Spleen (tissue), 11 donors: ENCODE data around the gene EXOC3. TPM values are rescaled to one million over a fixed set of nuclear protein-coding genes. Genes with fewer than 3 reads are reported as not detected.
A peak's percentile ranks its signal among the peaks of the same experiment; 100 is the strongest.

ENCODE experiments used
- DNase-seq: peaks from one replicate; pipeline ENCODE4 v3.0.0-alpha.2; 2020
- H3K27ac ChIP-seq, 8 donors: fragments of 200-600 bp; sonication (generic) in 7 of 8; 1 replicate in 4 of 8; 2 replicates in 4 of 8; pipeline versions ENCODE4 v1.5.0 to v1.8.0; 2016 to 2021; ENCODE audit warnings: inconsistent platforms in 4 of 8, mild to moderate bottlenecking in 4 of 8, moderate library complexity in 1 of 8
- H3K27me3 ChIP-seq, 7 donors: fragments of 200-600 bp; sonication (generic) in 6 of 7; replicated peaks in 1 of 7; 1 replicate in 4 of 7; 2 replicates in 3 of 7; pipeline versions ENCODE4 v1.5.0 to v1.8.0; 2016 to 2021; ENCODE audit warnings: inconsistent platforms in 3 of 7, mild to moderate bottlenecking in 1 of 7
- H3K36me3 ChIP-seq, 6 donors: fragments of 200-600 bp; sonication (generic) in 5 of 6; 1 replicate in 4 of 6; 2 replicates in 2 of 6; pipeline versions ENCODE4 v1.5.0 to v1.8.0; 2016 to 2021; ENCODE audit warnings: inconsistent platforms in 2 of 6
- H3K4me1 ChIP-seq, 6 donors: fragments of 200-600 bp; sonication (generic) in 5 of 6; 1 replicate in 3 of 6; 2 replicates in 3 of 6; pipeline versions ENCODE4 v1.5.0 to v1.8.0; 2016 to 2021; ENCODE audit warnings: inconsistent platforms in 3 of 6
- H3K4me3 ChIP-seq, 8 donors: fragments of 200-600 bp; sonication (generic) in 7 of 8; 1 replicate in 4 of 8; 2 replicates in 4 of 8; pipeline versions ENCODE4 v1.5.0 to v1.8.0; 2016 to 2021; ENCODE audit warnings: inconsistent platforms in 4 of 8, mild to moderate bottlenecking in 4 of 8, moderate library complexity in 2 of 8
- H3K9me3 ChIP-seq, 8 donors: fragments of 200-600 bp; sonication (generic) in 7 of 8; 1 replicate in 4 of 8; 2 replicates in 4 of 8; pipeline versions ENCODE4 v1.5.0 to v1.8.0; 2016 to 2021; ENCODE audit warnings: inconsistent platforms in 4 of 8
- POLR2A ChIP-seq, 3 donors: fragments of 450-650 bp; IDR thresholded peaks; one replicate each; pipeline ENCODE4 v1.5.1; 2017; ENCODE audit warnings: antibody characterized with exemption in 3 of 3, mild to moderate bottlenecking in 1 of 3
- POLR2AphosphoS5 ChIP-seq, 3 donors: sonication (generic); formaldehyde crosslinking; IDR thresholded peaks; one replicate each; pipeline ENCODE4 v1.5.1; 2017; ENCODE audit warnings: antibody characterized with exemption in 3 of 3
- WGBS, 5 donors: extraction: QIAGEN DNeasy Blood & Tissue Kit in 3 of 5; methylation state at CpG; one replicate each; pipeline versions ENCODE4 v1.1.5 to v1.1.7; 2013 to 2018; 5-methylcytosine and 5-hydroxymethylcytosine counted together
- intact Hi-C: fragments of 100-400 bp; cut with DNase I; formaldehyde crosslinking; loops from one replicate; pipeline ENCODE4 v1.15.0; 2023; ENCODE audit warnings: low total_unique reads
- polyA plus RNA-seq, 3 donors: library from polyadenylated mRNA; stranded (reverse); fragments of 200-250 nt; gene quantifications; one replicate each; pipeline ENCODE4 v1.2.1, GENCODE V29; 2013
- total RNA-seq, 7 donors: library from RNA; depleted of rRNA in 3 of 7; stranded (reverse); fragments of >200 nt in 3 of 7; fragmentation: NEBNext Ultra II Directional in 4 of 7; extraction: Animal tissue kit (Norgen Biotek cat#: 25700) in 4 of 7; gene quantifications; one replicate each; pipeline versions ENCODE4 v1.1.0 to v1.2.1, GENCODE V29; 2016 to 2021
- TF ChIP-seq, protein P1 (sequence below), 11 experiments: fragments of 200-600 bp in 7 of 11; fragments of 450-650 bp in 4 of 11; sonication (generic) in 4 of 11; IDR thresholded peaks in 8 of 11; conservative IDR thresholded peaks in 3 of 11; 1 replicate in 7 of 11; 2 replicates in 4 of 11; pipeline versions ENCODE4 v1.4.0 to v1.8.0; 2016 to 2021; ENCODE audit warnings: antibody characterized with exemption in 11 of 11, inconsistent platforms in 4 of 11, mild to moderate bottlenecking in 1 of 11
- donor health status: healthy with polysubstance abuse.
- donor health status: DM: no; HTN: no; CAD: no; lungs with moderate emphysema.
- donor health status: DM: no; HTN: no; CAD: no.
- donor health status: Bipolar disorder and iron deficiency.
- donor health status: healthy.
- donor health status: DM: no; HTN: no; CAD: no.
- donor health status: DM: yes; HTN: yes; CAD: no.

EXOC3 gene
- total and polyA plus RNA-seq, 10 donors: 22.7 to 87.0 (median 71.0) TPM

DNA sequence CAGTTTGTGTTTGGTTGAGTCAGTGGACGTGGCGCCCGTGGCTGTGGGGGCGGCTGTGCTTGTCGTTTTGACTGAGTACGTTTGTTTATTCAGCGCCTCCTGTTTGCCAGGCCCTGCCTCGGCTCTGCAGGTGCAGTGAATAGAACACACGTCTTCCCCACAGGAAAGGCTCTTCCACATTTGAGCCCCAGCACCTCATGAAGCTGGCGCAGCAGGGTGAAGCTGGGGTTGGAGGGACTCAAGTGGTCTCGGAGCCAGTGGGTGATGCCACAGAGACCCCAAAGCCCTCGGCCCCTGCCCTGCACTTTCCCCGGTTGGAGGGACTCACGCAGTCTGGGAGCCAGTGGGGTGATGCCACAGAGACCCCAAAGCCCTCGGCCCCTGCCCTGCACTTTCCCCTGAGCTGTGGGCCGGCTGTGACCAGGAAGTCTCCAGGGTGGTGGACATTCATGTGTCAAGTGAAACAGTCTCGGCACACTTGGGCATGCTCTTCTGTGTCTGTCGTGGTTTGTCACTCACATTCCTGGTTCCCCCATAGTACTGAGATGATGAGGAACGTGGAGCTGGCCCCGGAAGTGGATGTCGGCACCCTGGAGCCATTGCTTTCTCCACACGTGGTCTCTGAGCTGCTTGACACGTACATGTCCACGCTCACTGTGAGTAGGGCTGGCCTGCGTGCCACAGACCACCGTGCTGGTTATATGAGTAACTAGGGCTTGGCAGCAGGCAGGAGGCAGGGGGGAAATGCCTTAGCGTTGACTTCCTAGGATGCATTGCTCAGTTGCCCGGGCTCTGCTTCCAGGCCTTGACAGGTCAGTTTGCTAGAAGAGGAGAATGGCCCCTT, 13.6 kb downstream of the EXOC3 start:
- intact Hi-C loops: no loop called here
- peak; percentile 64 for DNase-seq

DNA sequence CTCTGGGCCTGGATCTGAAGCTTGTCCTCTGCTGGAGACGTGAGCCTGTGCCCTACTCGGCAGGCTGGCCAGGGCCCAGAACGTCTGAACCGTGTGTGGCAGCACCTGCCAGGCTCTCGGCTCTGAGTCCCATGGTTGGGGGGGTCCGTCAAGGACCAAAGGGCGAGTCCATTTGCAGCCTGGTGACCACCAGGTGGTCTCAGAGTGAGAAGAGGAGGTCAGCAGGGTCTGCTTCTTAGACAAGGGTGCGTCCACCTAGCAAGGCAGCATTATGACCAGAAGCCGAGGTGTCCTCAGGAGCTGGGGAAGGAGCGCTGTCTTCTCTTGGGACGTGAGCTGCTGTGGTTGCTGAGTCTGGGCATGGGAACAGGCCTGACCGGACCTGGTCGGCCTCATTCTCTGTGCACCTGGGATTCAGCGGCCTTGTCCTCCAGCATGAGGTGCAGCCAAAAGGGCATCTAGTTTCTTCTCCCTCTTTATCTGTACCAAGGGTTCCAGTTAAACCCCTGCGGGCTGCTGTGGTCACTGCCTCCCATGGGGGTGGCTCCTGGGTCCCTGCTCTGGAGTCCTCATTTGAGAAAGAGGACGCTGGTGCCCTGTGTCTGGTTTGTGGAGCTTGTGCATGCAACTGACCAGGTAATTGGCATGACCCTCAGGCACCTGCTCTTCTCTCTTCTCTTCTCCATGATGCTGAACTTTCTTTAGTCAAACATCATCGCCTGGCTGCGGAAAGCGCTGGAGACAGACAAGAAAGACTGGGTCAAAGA, 14.4 kb downstream of the EXOC3 start:
- 93 to 96% (median 94%) methylated on average over 18 to 19 of the region's 19 CpGs for WGBS, 5 donors
- intact Hi-C loops: no loop called here
- no peak overlapping the region for H3K4me3 ChIP-seq
- TF ChIP-seq POLR2AphosphoS5 (IDR thresholded peaks at IDR 0.05) (no peak), POLR2A (IDR thresholded peaks at IDR 0.05) (no peak)
- TF ChIP-seq, protein P1, sequence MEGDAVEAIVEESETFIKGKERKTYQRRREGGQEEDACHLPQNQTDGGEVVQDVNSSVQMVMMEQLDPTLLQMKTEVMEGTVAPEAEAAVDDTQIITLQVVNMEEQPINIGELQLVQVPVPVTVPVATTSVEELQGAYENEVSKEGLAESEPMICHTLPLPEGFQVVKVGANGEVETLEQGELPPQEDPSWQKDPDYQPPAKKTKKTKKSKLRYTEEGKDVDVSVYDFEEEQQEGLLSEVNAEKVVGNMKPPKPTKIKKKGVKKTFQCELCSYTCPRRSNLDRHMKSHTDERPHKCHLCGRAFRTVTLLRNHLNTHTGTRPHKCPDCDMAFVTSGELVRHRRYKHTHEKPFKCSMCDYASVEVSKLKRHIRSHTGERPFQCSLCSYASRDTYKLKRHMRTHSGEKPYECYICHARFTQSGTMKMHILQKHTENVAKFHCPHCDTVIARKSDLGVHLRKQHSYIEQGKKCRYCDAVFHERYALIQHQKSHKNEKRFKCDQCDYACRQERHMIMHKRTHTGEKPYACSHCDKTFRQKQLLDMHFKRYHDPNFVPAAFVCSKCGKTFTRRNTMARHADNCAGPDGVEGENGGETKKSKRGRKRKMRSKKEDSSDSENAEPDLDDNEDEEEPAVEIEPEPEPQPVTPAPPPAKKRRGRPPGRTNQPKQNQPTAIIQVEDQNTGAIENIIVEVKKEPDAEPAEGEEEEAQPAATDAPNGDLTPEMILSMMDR (IDR thresholded peaks at IDR 0.05 in 8 of 11, conservative IDR thresholded peaks at IDR 0.05 in 3 of 11): no peak
- H3K36me3 ChIP-seq: peaks cover 0 to 100% (median 89%) of the 10 kb centered on the region in 6 donors
- peaks cover 0 to 7% (median 5%) of the 10 kb centered on the region in 8 donors for H3K9me3 ChIP-seq
- H3K4me1 ChIP-seq: peaks cover 0 to 29% (median 0%) of the 10 kb centered on the region in 6 donors
- no peaks in the 10 kb centered on the region for H3K27me3 ChIP-seq
- DNase-seq: peak; percentile 68
- H3K27ac ChIP-seq: no peak overlapping the region

More for the DNA sequence above, 13.6 kb downstream of the EXOC3 start:
- Histone ChIP-seq H3K36me3 (peaks cover 0 to 100% (median 89%) of the 10 kb centered on the region in 6 donors), H3K4me1 (peaks cover 0 to 29% (median 0%) of the 10 kb centered on the region in 6 donors), H3K27ac (no peak overlapping the region), H3K4me3 (no peak overlapping the region), H3K9me3 (peaks cover 0 to 15% (median 13%) of the 10 kb centered on the region in 8 donors), H3K27me3 (no peaks in the 10 kb centered on the region)
- 81 to 94% (median 93%) methylated on average over 23 to 28 of the region's 28 CpGs for WGBS, 5 donors
- TF ChIP-seq POLR2A (IDR thresholded peaks at IDR 0.05) (no peak), POLR2AphosphoS5 (IDR thresholded peaks at IDR 0.05) (no peak)
- TF ChIP-seq, protein P1 (IDR thresholded peaks at IDR 0.05 in 8 of 11, conservative IDR thresholded peaks at IDR 0.05 in 3 of 11): no peak

DNA sequence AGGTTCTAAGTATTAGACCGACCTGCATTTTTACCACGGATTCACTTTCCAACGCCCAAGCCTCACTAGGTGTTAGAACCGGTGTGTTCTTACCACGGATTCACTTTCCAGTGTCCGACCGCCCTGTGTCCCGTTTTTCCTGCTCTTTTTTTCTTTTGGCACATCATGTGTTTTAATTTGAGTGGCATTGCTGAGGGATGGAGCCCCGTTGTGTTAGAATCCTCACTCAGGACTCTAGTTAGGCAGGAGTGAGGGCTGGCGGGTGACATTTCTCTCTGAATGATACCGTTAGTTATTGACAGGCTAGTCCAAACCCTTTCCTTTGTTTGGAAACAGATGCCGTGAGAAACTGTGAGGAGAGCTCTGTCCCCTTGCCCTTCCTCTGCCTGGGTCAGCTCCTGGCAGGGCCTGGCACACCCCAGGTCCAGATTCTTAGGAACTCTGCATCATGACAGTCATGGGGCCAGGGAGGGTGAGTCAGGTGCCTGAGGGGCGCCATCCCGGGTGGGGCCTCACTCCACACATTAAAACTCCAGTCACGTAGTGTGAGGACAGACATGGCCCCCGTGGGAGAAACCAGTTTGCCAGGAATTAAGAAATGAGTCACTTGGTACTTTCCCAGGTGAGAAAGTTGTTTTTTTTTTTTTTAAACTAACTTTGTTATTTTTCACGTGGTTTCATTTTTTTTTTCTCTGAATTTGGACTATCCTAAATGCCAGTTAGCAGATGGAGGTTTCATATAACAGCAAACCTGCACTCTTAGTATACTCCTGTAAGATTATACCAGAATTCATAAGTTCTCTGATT, 15.8 kb downstream of the EXOC3 start:
- intact Hi-C loops: no loop called here
- TF ChIP-seq, protein P1 (IDR thresholded peaks at IDR 0.05 in 8 of 11, conservative IDR thresholded peaks at IDR 0.05 in 3 of 11): no peak
- TF ChIP-seq POLR2AphosphoS5 (IDR thresholded peaks at IDR 0.05): no peak
- no peak for TF ChIP-seq POLR2A (IDR thresholded peaks at IDR 0.05)
- H3K27ac ChIP-seq: no peak overlapping the region
- peaks cover 0 to 21% (median 0%) of the 10 kb centered on the region in 6 donors for H3K4me1 ChIP-seq
- peak; percentile 38 for DNase-seq
- no peaks in the 10 kb centered on the region for H3K27me3 ChIP-seq
- H3K9me3 ChIP-seq: no peaks in the 10 kb centered on the region
- H3K36me3 ChIP-seq: peaks cover 0 to 100% (median 86%) of the 10 kb centered on the region in 6 donors
- H3K4me3 ChIP-seq: no peak overlapping the region
- 80 to 86% (median 82%) methylated on average over 17 of the region's 17 CpGs for WGBS, 5 donors
